ENCODE measurements around the gene PPP2CA.
"Not testable (repeated sequence)": the region's sequence is repeated elsewhere in the genome, so short reads cannot be mapped to it uniquely, and the experiment has no call there.

Gene PPP2CA

DNA sequence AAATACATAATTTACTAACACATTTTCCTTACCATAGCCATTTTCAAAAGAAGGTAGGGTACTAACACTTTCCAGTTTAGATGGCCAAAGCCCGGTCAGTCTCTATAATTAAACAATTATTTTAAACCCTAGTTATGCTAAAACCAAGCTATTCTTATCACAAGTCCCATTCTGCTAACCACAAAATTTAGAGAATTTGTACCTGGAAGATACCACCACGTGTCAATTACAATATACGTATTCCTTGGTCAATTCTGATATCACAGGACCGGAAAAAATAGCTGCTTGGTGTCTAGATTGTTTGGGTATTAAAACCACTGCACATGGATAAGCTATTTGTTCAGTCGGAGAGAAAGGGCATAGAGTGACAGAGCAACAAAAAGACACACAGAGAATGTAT lies 30.2 kb downstream of the PPP2CA start:
- no peak for DNase-seq (ENCODE audit: low read depth in 2 of 2)

GRCh38 chr5:134189031-134189430 lies 36.8 kb downstream of the PPP2CA start:
- DNase-seq (ENCODE audit: low read depth in 2 of 2): no peak

DNA sequence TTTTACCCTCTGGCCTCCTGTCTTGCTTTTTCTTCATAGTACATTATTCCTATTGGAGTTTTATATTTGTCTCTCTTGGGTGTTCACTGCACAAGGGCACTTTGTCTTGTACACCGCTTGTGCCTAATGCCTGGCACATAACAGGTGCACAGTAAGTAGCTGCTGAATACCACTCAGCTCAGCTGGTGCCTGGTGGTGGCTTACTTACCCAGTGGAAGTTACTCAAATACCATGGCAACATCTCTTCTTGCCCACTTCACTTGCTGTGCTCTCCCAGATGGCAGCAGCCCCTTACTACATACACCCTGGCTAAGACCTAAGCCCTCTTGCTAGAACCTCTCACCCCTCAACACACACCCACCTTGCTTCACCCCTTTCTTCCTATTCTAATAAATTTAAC lies 37.8 kb downstream of the PPP2CA start:
- no peak for DNase-seq (ENCODE audit: low read depth in 2 of 2)

- DNase-seq (ENCODE audit: low read depth in 2 of 2): peak; percentile 61 to 75
These were observed 41.4 kb downstream of the PPP2CA start for GRCh38 chr5:134184155-134185135.

DNA sequence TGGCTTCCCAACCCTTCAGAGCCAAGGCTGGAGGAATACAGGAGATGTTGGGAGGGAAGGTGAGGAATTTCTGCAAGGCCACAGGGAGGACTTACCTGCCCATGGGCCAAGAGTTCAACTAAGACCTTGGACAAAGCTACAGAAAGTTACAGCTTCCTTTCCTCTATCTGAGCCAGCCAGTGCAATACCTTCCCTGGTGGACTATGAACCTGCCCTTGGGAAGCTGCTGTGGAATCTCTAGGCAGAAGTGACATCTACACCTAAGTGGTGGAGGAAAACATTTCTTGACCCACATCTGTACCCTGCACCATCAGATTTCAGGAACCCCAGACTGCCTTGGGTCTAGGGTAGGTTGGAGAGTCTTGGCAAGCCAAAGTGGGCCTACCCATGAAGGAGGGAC lies 42.4 kb downstream of the PPP2CA start:
- DNase-seq (ENCODE audit: low read depth in 2 of 2): no peak

DNA sequence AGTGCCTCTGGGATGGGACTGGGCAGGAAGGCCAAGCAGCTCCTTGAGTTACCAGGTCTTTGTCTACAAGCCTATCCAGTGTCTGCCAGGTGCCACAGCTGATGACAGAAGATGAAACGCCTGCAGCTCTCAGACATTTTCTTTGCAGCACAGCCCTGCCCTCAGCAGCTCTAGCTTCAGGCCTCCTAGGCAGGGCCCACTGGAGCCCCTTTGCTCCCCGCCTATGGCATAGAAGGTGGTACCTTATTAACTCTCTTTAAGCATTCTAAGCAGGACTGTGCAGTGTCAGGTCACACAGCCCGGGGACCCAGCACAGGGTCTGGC lies 47.8 kb downstream of the PPP2CA start:
- DNase-seq (ENCODE audit: low read depth in 2 of 2): no peak

- DNase-seq (ENCODE audit: low read depth in 2 of 2): no peak
These were observed 48.3 kb downstream of the PPP2CA start for GRCh38 chr5:134177369-134178095.

DNA sequence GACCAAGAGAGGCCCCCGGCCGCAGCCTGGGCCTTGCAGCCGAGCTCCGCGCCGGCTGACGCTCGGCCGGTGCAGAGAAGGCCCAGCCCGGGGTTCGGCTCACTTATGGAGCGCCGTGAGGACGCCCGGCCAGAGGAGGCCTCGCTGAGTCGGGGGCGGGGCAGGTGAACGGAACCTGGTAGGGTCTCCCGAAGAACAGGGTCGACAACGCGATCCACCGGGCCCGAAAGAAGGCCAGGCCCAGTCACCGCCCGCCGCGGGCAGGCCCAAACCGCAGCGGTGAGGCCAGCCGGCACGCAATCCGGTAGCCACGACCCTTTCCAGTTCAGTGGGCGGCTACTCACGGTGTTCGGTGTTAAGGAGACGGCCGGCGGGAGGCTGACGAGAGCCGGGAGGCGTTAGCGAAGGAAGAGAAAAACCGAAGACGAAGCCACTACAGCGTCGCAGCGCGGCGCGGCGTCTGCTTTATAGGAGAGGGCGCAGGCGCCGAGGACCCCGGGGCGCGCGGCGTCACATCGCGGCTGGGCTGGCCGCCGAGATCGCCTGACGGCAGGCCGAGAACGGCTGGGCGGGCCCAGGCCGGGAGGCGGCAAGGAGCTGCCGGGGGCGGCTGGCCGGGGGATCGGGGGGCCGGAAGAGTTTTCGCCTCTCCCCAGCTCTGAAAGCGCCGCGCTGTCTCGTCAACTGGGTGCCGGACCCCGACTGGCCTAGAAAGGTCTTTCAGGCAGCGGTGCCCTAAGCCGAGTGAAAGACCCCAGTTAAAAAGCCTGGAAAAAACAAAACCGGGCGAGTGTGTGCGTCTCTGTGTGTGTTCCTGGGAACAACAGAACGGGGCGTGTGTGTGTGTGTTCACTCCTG lies 49.1 kb downstream of the PPP2CA start, which contains the start of gene SKP1:
Gene SKP1, minus strand, starts transcription at position 440 of the 858 bp plus-strand sequence. CDS start 2,928 bp downstream, outside the sequence.
- DNase-seq (ENCODE audit: low read depth in 2 of 2): peak; percentile 78

DNA sequence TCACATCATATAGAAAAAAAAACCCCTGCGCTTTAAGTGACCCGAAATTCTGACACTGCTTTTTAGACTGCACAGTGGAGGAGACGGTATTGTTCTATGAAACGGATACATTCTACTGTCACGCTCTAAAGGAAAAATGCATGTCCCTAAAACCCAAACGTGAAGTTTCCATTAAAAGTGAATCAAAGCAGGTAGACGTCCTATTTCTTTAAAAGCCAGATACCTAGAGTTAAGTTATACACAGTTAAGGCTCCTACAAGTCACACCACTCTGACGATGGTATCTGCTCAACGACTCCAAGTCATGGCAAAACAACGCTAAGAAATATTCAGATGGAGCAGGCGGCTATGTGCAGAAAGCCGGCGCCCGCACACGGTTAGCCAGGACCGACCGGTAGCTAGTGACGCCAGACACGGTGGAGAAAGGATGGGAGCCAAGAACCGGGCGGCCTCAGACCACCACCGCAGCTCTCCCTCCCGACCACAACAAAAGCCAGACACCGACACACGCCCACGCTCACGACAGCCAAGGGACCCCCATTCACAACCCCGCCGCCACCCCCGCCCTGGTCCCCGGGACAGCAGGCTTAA lies 49.9 kb downstream of the PPP2CA start:
- peak in 1 of 2 donors; percentile 29 for DNase-seq (ENCODE audit: low read depth in 2 of 2)

DNA sequence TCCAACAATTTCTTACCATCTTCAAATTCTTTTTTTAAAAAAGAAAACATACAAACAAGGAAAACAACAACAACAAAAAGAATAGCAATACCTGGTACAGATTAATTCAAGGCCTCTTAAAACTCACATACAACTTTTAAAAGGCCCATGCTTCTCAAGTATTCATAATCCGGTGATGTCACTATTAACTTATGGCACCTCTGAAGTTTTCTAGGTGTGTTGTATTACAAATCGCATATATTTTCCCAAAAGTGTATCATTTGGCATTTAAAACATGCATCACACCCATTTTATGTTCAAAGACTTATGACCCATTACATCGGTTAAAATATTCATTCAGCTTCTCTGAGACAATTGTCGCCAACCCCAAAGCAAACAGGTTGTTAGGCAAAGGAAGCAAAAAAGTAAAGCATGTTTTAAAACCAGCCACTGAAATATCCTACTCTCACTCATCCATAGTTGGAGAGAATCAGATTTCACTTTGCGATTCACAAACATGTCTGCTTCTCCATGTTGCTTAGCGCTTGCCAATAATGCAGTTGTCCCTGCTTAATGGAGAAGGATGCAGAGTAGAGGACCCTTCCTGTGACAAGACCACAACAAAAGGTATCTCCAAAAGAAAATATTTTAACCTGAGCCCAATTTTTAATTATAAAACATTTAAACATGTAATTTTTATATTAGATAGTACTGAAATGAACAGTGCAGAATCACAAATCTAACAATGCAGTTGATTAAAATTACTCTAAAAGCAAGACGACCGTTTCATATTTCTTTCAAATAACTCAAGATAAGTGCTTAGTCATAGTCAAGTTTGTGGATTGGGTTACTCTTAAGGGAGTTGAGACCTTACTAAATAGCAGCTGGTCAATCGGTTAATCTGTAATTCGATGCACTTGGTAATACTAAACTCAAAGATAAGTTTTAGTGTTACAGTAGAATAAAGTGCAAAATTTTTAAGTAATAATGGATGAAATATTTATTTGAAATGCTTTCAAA lies 50.7 kb downstream of the PPP2CA start:
- no peak for DNase-seq (ENCODE audit: low read depth in 2 of 2)

- no peak for DNase-seq (ENCODE audit: low read depth in 2 of 2)
These were observed 53.9 kb downstream of the PPP2CA start for GRCh38 chr5:134171972-134172371.

- no peak for DNase-seq (ENCODE audit: low read depth in 2 of 2)
These were observed 63.3 kb downstream of the PPP2CA start for GRCh38 chr5:134162592-134162991.

GRCh38 chr5:134161513-134162395 lies 64.1 kb downstream of the PPP2CA start:
- DNase-seq (ENCODE audit: low read depth in 2 of 2): no peak

DNA sequence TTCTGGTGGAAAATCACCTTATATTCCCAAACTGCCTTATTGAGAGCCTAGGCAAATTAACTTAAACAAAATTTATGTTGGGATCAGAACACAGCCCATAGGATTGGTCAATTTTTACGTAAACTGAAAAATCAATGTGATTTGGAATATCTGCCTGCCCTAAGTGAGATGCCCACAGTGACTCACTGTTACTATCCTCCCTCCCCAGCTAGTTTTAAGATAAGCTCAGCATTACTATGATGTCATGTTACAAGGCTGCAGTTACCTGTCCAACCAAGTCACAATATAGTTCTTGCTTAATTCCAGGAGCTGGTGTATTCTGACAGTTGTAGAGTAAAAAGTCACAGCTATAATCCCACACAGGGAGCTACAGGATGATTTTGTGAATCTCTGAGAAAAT lies 72.2 kb downstream of the PPP2CA start:
- DNase-seq (ENCODE audit: low read depth in 2 of 2): no peak

GRCh38 chr5:134153241-134153640 lies 72.6 kb downstream of the PPP2CA start:
- DNase-seq (ENCODE audit: low read depth in 2 of 2): no peak

DNA sequence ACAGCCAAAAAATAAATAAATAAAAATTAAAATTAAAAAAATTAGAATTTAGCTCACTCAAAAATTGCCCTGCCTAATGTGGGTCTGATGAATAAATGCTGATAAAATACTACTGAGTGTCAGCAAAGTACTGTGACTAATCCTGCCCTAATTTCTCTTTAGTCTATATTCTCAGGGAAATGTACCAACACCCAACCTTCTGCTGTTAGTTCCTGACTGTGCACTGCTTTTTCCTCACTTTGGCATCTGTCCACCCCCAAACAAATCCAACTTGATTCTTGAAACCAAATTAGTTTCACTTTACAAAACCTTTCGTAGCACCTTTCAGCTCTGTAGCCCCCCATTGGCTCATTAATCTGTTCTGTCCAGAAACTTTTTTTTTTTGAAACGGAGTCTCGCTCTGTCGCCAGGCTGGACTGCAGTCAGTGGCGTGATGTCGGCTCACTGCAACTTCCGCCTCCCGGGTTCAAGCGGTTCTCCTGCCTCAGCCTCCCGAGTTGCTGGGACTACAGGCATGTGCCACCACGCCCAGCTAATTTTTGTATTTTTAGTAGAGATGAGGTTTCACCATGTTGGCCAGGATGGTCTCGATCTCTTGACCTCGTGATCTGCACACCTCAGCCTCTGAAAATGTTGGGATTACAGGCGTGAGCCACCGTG lies 73.6 kb downstream of the PPP2CA start:
- DNase-seq (ENCODE audit: low read depth in 2 of 2): not testable (repeated sequence)

- no peak for DNase-seq (ENCODE audit: low read depth in 2 of 2)
These were observed 74.2 kb downstream of the PPP2CA start for GRCh38 chr5:134151723-134152122.

DNA sequence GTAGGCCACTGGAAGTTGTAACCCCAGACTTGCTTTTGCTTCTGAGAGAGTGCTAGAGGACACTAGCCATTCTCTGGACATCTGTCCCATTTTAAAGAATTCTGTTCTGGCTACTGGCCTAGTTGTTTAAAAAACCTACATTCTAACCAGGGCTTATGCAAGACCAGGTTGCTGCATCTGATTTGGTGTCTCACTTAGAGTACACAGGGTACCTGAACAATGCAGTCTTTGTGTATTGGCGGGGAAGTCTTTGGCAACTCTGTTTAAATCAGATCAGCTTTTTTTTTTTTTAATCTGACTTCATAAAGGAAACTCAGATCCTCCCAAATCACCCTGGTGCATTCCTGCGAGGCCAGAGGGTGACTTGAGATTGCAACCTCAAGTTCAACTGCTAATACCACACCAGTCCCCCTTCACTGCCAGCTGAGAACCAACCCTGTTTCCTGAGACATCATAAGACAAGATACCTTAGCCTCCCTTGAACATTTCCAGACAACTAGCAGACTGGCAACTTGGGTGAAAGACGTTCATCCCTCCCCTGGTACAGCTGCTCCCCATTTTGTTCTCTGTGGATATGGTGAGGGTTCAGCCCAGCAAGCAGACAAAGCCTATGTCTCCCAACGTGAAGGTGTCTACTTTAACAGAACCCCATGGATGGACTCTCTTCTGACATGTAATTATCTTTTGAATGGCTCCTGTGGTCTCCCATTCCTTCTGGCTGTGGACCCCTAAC lies 76.1 kb downstream of the PPP2CA start:
- DNase-seq (ENCODE audit: low read depth in 2 of 2): no peak

All from stimulated activated CD4-positive, alpha-beta T cell treated with anti-CD3 and anti-CD28 coated beads, Interleukin-4, amount 100 ng/mL, for 48 hours (primary cell).